Type B pancreatic cell (in vitro differentiated cells): ENCODE measurements around the gene EXOC3L4. TPM values are rescaled to one million over a fixed set of nuclear protein-coding genes. Genes with fewer than 3 reads are reported as not detected.

Source experiments
- DNase-seq: peaks from one replicate; pipeline ENCODE4 v3.0.0; 2021; ENCODE audit warnings: mixed read lengths; ENCODE audit not compliant: unreplicated experiment; ENCODE audit errors: extremely low spot score
- H3K27ac Mint-ChIP-seq: 2 replicates; pipeline ENCODE4 v1.8.0; 2021; ENCODE audit warnings: mild to moderate bottlenecking, mixed read lengths
- H3K27me3 Mint-ChIP-seq: 2 replicates; pipeline ENCODE4 v1.8.0; 2021; ENCODE audit warnings: mixed read lengths
- H3K36me3 Mint-ChIP-seq: 2 replicates; pipeline ENCODE4 v1.8.0; 2021; ENCODE audit warnings: mixed read lengths
- H3K4me1 Mint-ChIP-seq: one replicate; pipeline ENCODE4 v1.8.0; 2021; ENCODE audit warnings: mixed read lengths; ENCODE audit not compliant: unreplicated experiment
- H3K4me3 Mint-ChIP-seq: 2 replicates; pipeline ENCODE4 v1.8.0; 2021; ENCODE audit warnings: mild to moderate bottlenecking, mixed read lengths
- H3K9me3 Mint-ChIP-seq: 2 replicates; pipeline ENCODE4 v1.8.0; 2021; ENCODE audit warnings: mixed read lengths
- total RNA-seq: library from RNA; stranded (reverse); gene quantifications from 2 replicates; pipeline ENCODE4 v1.2.1, GENCODE V29; 2021; ENCODE audit warnings: low replicate concordance
- TF ChIP-seq, protein P1 (sequence below): fragments of 200-600 bp; sonication (generic); conservative IDR thresholded peaks from 2 replicates; pipeline ENCODE4 v1.5.0; 2021; ENCODE audit warnings: antibody characterized with exemption, mild to moderate bottlenecking

EXOC3L4 gene
- total RNA-seq, 1 donor from 2014 or later: 4.0 TPM

DNA sequence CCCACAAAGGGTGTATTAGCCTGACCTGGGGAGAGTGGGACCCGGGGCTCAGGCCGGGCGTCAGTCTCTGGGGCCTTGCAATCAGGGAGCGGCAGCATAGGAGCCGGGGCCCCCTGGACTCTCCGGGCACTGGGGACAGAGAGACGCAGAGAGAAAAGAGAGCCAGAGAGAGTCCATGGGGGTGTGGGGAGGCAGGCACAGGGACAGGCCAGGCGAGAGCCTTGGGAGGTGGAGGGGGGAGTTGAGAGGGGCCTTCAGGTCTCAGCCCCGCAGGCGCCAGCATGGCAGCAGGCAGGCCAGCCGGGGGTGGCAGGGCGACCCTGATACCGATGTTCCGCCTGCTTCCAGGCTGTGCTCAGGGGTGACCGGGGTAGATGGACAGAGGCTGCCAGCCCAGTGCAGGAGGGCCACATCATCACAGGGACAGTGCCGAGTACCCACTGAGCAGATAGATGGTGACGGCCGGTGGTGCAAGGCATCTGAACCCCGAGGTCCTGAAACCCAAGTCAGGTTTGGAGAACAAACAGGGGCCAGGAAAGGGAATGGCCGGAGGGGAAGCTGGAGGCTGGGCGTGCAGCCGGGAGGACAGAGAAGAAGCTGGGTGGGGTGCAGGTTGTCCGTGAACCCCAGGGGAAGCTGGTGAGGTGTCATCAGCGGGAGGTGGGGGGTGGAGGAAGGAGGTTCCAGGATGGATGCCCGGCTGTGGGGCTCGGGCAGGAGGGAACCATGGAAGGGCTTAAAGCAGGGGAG, 2.9 kb downstream of the EXOC3L4 start:
- no peaks in the 10 kb centered on the region for H3K36me3 Mint-ChIP-seq
- H3K27ac Mint-ChIP-seq: no peak overlapping the region
- H3K4me3 Mint-ChIP-seq: no peak overlapping the region

DNA sequence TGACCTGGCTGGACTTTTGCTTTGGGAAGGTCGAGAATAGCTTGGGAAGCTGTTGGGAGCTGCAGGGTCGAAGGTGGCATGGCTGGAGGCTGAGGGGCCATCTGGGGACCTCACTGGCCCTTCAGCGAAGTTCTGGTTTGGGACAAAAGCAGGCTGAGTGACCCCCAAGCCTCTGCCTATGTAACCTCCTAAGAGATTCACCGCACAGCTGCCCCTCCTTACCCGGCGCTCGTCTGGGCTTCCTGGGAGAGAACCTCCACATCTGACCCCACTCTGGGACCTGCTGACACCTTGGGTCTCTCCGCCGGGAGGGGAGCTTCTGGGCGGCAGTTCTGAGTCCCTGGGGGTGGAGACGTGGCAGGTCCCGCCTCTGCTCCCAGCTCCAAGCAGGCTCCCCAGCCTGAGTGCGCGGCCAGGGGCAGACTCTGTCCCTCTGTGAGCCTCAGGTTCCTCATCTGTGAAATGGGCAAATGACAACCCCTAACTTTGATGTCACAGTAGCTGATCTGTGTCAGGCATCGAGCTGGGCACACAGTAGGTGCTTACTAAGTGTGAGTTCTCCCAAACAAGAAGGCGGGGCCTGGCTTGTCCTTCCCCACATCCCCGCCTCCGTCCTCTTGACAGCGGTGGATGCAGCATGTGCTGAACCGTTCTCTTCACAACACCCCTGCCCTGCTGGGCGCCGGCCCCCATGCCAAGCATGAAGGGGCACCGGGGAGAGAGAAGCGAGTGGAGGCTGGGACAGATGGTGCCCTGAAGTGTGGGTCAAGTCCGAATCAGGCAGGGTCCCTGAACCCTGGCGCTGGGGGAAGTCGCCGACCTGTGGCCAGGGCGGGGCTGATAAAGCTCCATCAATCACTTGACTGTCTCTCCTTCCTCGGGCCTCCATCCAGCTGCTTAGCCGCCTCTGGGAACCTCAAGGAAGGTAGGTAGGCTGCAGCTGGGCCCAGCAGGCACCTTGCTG, 3.8 kb downstream of the EXOC3L4 start:
- H3K27ac Mint-ChIP-seq: no peak overlapping the region
- H3K36me3 Mint-ChIP-seq: no peaks in the 10 kb centered on the region
- no peaks in the 10 kb centered on the region for H3K9me3 Mint-ChIP-seq
- H3K4me1 Mint-ChIP-seq: peaks cover 12% of the 10 kb centered on the region
- TF ChIP-seq, protein P1, sequence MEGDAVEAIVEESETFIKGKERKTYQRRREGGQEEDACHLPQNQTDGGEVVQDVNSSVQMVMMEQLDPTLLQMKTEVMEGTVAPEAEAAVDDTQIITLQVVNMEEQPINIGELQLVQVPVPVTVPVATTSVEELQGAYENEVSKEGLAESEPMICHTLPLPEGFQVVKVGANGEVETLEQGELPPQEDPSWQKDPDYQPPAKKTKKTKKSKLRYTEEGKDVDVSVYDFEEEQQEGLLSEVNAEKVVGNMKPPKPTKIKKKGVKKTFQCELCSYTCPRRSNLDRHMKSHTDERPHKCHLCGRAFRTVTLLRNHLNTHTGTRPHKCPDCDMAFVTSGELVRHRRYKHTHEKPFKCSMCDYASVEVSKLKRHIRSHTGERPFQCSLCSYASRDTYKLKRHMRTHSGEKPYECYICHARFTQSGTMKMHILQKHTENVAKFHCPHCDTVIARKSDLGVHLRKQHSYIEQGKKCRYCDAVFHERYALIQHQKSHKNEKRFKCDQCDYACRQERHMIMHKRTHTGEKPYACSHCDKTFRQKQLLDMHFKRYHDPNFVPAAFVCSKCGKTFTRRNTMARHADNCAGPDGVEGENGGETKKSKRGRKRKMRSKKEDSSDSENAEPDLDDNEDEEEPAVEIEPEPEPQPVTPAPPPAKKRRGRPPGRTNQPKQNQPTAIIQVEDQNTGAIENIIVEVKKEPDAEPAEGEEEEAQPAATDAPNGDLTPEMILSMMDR: no peak
- no peak for DNase-seq
- peaks cover 3% of the 10 kb centered on the region for H3K27me3 Mint-ChIP-seq
- no peak overlapping the region for H3K4me3 Mint-ChIP-seq

More for the DNA sequence above, 2.9 kb downstream of the EXOC3L4 start:
- Mint-ChIP-seq H3K4me1 (peaks cover 12% of the 10 kb centered on the region), H3K27me3 (peaks cover 3% of the 10 kb centered on the region), H3K9me3 (no peaks in the 10 kb centered on the region)
- no peak for DNase-seq
- TF ChIP-seq, protein P1: no peak

DNA sequence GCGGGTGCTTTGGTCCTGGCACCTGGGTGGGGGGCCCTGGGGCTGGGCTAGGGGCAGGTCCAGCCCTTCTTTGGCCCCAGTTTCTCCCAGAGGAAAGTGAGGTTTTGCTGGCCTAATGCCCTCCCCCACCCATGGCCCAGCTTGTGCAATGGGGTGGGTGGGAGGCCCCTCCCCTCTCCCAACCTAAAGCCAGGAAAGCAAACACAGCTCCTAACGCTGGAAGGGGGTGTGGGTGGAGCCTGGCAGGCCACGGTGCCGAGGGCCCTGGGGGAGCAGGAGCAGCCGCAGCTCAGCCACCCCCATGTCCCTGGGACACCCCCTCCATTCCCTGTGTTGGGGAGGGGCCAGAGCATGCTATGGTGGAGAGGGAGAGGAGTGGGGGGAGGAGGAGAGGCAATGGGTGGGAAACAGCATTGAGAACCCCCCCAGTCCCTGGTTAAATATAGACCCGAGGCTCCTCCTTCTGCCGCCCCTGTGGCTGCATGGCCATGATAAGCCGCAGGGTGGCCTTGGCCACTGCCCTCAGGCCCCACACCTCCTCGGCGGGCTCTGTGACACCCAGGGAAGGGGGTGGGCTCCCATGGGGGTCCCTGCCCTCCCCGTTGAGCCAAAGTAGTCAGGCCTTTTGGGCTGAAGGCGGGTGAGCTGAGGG, 4.7 kb downstream of the EXOC3L4 start:
- Mint-ChIP-seq H3K27ac (no peak overlapping the region), H3K36me3 (no peaks in the 10 kb centered on the region), H3K9me3 (no peaks in the 10 kb centered on the region), H3K4me3 (no peak overlapping the region), H3K4me1 (peaks cover 12% of the 10 kb centered on the region), H3K27me3 (peaks cover 7% of the 10 kb centered on the region)
- no peak for DNase-seq
- TF ChIP-seq, protein P1: no peak

DNA sequence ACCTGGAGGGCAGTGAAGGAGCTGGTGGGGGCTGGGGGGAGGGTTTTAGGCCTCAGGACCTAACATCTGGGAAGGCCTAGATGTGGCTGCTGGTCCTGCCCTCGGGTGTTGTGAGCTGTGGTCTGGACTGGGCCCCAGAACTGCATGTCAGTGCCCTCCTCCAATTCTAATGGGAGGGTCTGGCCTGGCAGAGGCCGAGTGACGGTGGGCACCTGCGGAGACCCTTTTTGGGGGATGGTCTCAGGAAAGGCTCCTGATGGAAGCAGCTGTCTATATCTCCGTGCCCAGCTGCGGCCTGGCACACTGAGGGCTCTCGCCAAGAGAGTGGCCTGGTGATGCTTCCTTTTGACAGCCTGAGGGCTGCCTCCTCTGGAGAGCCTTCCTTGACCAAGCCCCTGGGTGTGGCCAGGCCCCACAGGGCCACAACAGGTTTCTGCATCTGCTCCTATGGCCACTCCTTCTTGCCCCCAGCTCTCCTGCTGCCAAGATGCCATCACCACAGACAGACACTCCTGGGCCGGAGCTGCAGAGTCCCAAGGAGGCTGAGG, 5.3 kb downstream of the EXOC3L4 start:
- Mint-ChIP-seq H3K36me3 (no peaks in the 10 kb centered on the region), H3K27me3 (peaks cover 7% of the 10 kb centered on the region), H3K9me3 (no peaks in the 10 kb centered on the region), H3K27ac (no peak overlapping the region), H3K4me3 (no peak overlapping the region), H3K4me1 (peaks cover 14% of the 10 kb centered on the region)
- DNase-seq: no peak
- TF ChIP-seq, protein P1: no peak
